Kidney epithelial cell (primary cell): ENCODE results near the gene PROKR1. TPM values are rescaled to one million over a fixed set of nuclear protein-coding genes. Genes with fewer than 3 reads are reported as not detected.

Source experiments
- DNase-seq: peaks from one replicate; pipeline ENCODE4 v3.0.0-alpha.2; 2010; ENCODE audit warnings: low read depth
- H3K27me3 ChIP-seq: 2 replicates; pipeline ENCODE4 v1.6.0; 2011; ENCODE audit warnings: low read length; ENCODE audit not compliant: control insufficient read depth, insufficient read depth
- H3K36me3 ChIP-seq: 2 replicates; pipeline ENCODE4 v1.5.1; 2011; ENCODE audit warnings: low read length; ENCODE audit not compliant: control insufficient read depth, insufficient read depth
- H3K4me3 ChIP-seq: 2 replicates; pipeline ENCODE4 v1.5.1; 2011; ENCODE audit warnings: low read depth, mild to moderate bottlenecking, control low read depth, low read length
- CTCF ChIP-seq: IDR thresholded peaks from 2 replicates; pipeline ENCODE4 v1.5.1; 2011; ENCODE audit warnings: mild to moderate bottlenecking, moderate library complexity, low read length, control low read depth, inconsistent platforms; ENCODE audit not compliant: insufficient read depth, poor library complexity, severe bottlenecking
- total RNA-seq: library from RNA; depleted of rRNA; stranded (reverse); fragments of >200 nt; gene quantifications from 2 replicates; pipeline ENCODE4 v1.2.3, GENCODE V29; 2015

PROKR1 gene
- total RNA-seq, 1 donor from 2014 or later = not detected

GRCh38 chr2:68689553-68690537 lies 46.5 kb downstream of the PROKR1 start:
- no peak for TF ChIP-seq CTCF
- Histone ChIP-seq H3K36me3 (no peaks in the 10 kb centered on the region), H3K27me3 (no peaks in the 10 kb centered on the region), H3K4me3 (no peak overlapping the region)
- no peak for DNase-seq

GRCh38 chr2:68690851-68691250 lies 47.5 kb downstream of the PROKR1 start:
- no peaks in the 10 kb centered on the region for H3K27me3 ChIP-seq
- H3K36me3 ChIP-seq = no peaks in the 10 kb centered on the region
- DNase-seq = no peak
- TF ChIP-seq CTCF = no peak
- H3K4me3 ChIP-seq = no peak overlapping the region

- DNase-seq = no peak
- H3K4me3 ChIP-seq = no peak overlapping the region
- no peaks in the 10 kb centered on the region for H3K36me3 ChIP-seq
- no peaks in the 10 kb centered on the region for H3K27me3 ChIP-seq
- TF ChIP-seq CTCF = no peak
Measured at GRCh38 chr2:68692511-68692910, 49.1 kb downstream of the PROKR1 start.

- no peak for TF ChIP-seq CTCF
- no peaks in the 10 kb centered on the region for H3K36me3 ChIP-seq
- H3K27me3 ChIP-seq = no peaks in the 10 kb centered on the region
- DNase-seq = no peak
- no peak overlapping the region for H3K4me3 ChIP-seq
Measured at GRCh38 chr2:68693951-68694350, 50.6 kb downstream of the PROKR1 start.

GRCh38 chr2:68695971-68696370 lies 52.6 kb downstream of the PROKR1 start:
- Histone ChIP-seq H3K4me3 (no peak overlapping the region), H3K36me3 (no peaks in the 10 kb centered on the region), H3K27me3 (no peaks in the 10 kb centered on the region)
- DNase-seq = no peak
- TF ChIP-seq CTCF = no peak

- no peak for DNase-seq
- Histone ChIP-seq H3K4me3 (no peak overlapping the region), H3K27me3 (no peaks in the 10 kb centered on the region), H3K36me3 (no peaks in the 10 kb centered on the region)
- TF ChIP-seq CTCF = no peak
Measured at GRCh38 chr2:68696554-68696953, 53.2 kb downstream of the PROKR1 start.
